ENCODE results near the gene CD63.

Gene CD63

GRCh38 chr12:55703901-55704761 lies 24.7 kb downstream of the CD63 start:
- DNase-seq = no peak

GRCh38 chr12:55703288-55703687 lies 25.5 kb downstream of the CD63 start:
- no peak for DNase-seq

GRCh38 chr12:55702861-55703260 lies 25.9 kb downstream of the CD63 start:
- DNase-seq = no peak

- DNase-seq = no peak
Measured at GRCh38 chr12:55700255-55701018, 28.4 kb downstream of the CD63 start.

GRCh38 chr12:55699471-55700055 lies 29.2 kb downstream of the CD63 start:
- DNase-seq = no peak

- no peak for DNase-seq
Measured at GRCh38 chr12:55698965-55699364, 29.8 kb downstream of the CD63 start.

- DNase-seq = no peak
Measured at GRCh38 chr12:55698241-55698955, 30.4 kb downstream of the CD63 start.

- DNase-seq = no peak
Measured at GRCh38 chr12:55697686-55698085, 31.1 kb downstream of the CD63 start.

GRCh38 chr12:55696796-55697462 lies 31.9 kb downstream of the CD63 start:
- no peak for DNase-seq

- DNase-seq = no peak
Measured at GRCh38 chr12:55696141-55696540, 32.7 kb downstream of the CD63 start.

- no peak for DNase-seq
Measured at GRCh38 chr12:55695349-55695748, 33.5 kb downstream of the CD63 start.

GRCh38 chr12:55694651-55695050 lies 34.2 kb downstream of the CD63 start:
- DNase-seq = no peak

GRCh38 chr12:55694188-55694515 lies 34.7 kb downstream of the CD63 start:
- DNase-seq = no peak

- no peak for DNase-seq
Measured at GRCh38 chr12:55693323-55694187, 35.3 kb downstream of the CD63 start.

- no peak for DNase-seq
Measured at GRCh38 chr12:55692631-55693322, 36.0 kb downstream of the CD63 start.

- DNase-seq = no peak
Measured at GRCh38 chr12:55688716-55689655, 39.8 kb downstream of the CD63 start.

- DNase-seq = no peak
Measured at GRCh38 chr12:55687746-55688145, 41.1 kb downstream of the CD63 start.

- no peak for DNase-seq
Measured at GRCh38 chr12:55686366-55687010, 42.3 kb downstream of the CD63 start.

GRCh38 chr12:55685671-55686070 lies 43.1 kb downstream of the CD63 start:
- no peak for DNase-seq

Measured in T-helper 9 cell (primary cell).